Adrenal gland (tissue), 5 donors: ENCODE data around the gene CDKL1.

Experiments used
- POLR2A ChIP-seq, 2 donors: fragments of 450-650 bp; IDR thresholded peaks; one replicate each; pipeline ENCODE4 v1.6.1; 2017; ENCODE audit warnings: antibody characterized with exemption in 2 of 2, mild to moderate bottlenecking in 2 of 2, moderate library complexity in 1 of 2
- TF ChIP-seq, protein P1 (sequence below), 6 experiments: fragments of 450-650 bp in 4 of 6; fragments of 200-600 bp in 2 of 6; sonication (generic) in 1 of 6; IDR thresholded peaks; 1 replicate in 5 of 6; 2 replicates in 1 of 6; pipeline versions ENCODE4 v1.5.1 to v1.8.0; 2016 to 2021; ENCODE audit warnings: antibody characterized with exemption in 6 of 6, mild to moderate bottlenecking in 2 of 6, moderate library complexity in 1 of 6
- donor health status: DM: no; HTN: no; CAD: no.

GRCh38 chr14:50343434-50343833 is 53.2 kb downstream of the CDKL1 start:
- TF ChIP-seq, protein P1, sequence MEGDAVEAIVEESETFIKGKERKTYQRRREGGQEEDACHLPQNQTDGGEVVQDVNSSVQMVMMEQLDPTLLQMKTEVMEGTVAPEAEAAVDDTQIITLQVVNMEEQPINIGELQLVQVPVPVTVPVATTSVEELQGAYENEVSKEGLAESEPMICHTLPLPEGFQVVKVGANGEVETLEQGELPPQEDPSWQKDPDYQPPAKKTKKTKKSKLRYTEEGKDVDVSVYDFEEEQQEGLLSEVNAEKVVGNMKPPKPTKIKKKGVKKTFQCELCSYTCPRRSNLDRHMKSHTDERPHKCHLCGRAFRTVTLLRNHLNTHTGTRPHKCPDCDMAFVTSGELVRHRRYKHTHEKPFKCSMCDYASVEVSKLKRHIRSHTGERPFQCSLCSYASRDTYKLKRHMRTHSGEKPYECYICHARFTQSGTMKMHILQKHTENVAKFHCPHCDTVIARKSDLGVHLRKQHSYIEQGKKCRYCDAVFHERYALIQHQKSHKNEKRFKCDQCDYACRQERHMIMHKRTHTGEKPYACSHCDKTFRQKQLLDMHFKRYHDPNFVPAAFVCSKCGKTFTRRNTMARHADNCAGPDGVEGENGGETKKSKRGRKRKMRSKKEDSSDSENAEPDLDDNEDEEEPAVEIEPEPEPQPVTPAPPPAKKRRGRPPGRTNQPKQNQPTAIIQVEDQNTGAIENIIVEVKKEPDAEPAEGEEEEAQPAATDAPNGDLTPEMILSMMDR (IDR thresholded peaks at IDR 0.05) = no peak
- TF ChIP-seq POLR2A (IDR thresholded peaks at IDR 0.05) = no peak
